Measurements from ENCODE around the gene FILIP1L.

Gene FILIP1L

GRCh38 chr3:99972380-99973104 lies 141.8 kb downstream of the FILIP1L start:
- DNase-seq (ENCODE audit: low spot score) = no peak

- no peak for DNase-seq (ENCODE audit: low spot score)
Observed at GRCh38 chr3:99971761-99972160, 142.5 kb downstream of the FILIP1L start.

- no peak for DNase-seq (ENCODE audit: low spot score)
Observed at GRCh38 chr3:99970198-99970597, 144.1 kb downstream of the FILIP1L start.

- DNase-seq (ENCODE audit: low spot score) = no peak
Observed at GRCh38 chr3:99969136-99969535, 145.2 kb downstream of the FILIP1L start.

GRCh38 chr3:99967796-99968195 lies 146.5 kb downstream of the FILIP1L start:
- DNase-seq (ENCODE audit: low spot score) = no peak

- DNase-seq (ENCODE audit: low spot score) = no peak
Observed at GRCh38 chr3:99966662-99967416, 147.5 kb downstream of the FILIP1L start.

- DNase-seq (ENCODE audit: low spot score) = no peak
Observed at GRCh38 chr3:99965681-99966408, 148.5 kb downstream of the FILIP1L start.

- DNase-seq (ENCODE audit: low spot score) = no peak
Observed at GRCh38 chr3:99965077-99965476, 149.2 kb downstream of the FILIP1L start.

- DNase-seq (ENCODE audit: low spot score) = no peak
Observed at GRCh38 chr3:99962703-99963102, 151.6 kb downstream of the FILIP1L start.

GRCh38 chr3:99961756-99962515 lies 152.4 kb downstream of the FILIP1L start:
- DNase-seq (ENCODE audit: low spot score) = no peak

GRCh38 chr3:99960941-99961340 lies 153.4 kb downstream of the FILIP1L start:
- DNase-seq (ENCODE audit: low spot score) = no peak

- no peak for DNase-seq (ENCODE audit: low spot score)
Observed at GRCh38 chr3:99960123-99960878, 154.0 kb downstream of the FILIP1L start.

- no peak for DNase-seq (ENCODE audit: low spot score)
Observed at GRCh38 chr3:99958222-99958912, 155.9 kb downstream of the FILIP1L start.

GRCh38 chr3:99957151-99957796 lies 157.0 kb downstream of the FILIP1L start:
- DNase-seq (ENCODE audit: low spot score) = no peak

GRCh38 chr3:99955773-99956562 lies 158.3 kb downstream of the FILIP1L start:
- no peak for DNase-seq (ENCODE audit: low spot score)

GRCh38 chr3:99954914-99955644 lies 159.2 kb downstream of the FILIP1L start:
- no peak for DNase-seq (ENCODE audit: low spot score)

- no peak for DNase-seq (ENCODE audit: low spot score)
Observed at GRCh38 chr3:99953596-99953995, 160.7 kb downstream of the FILIP1L start.

GRCh38 chr3:99952306-99952705 lies 162.0 kb downstream of the FILIP1L start:
- DNase-seq (ENCODE audit: low spot score) = no peak

GRCh38 chr3:99951701-99952100 lies 162.6 kb downstream of the FILIP1L start:
- DNase-seq (ENCODE audit: low spot score) = no peak

Measured in HuH-7.5 (cell line).